Measurements from ENCODE around the gene SOCS6. TPM values are rescaled to one million over a fixed set of nuclear protein-coding genes. Genes with fewer than 3 reads are reported as not detected.

SOCS6 gene
- polyA plus RNA-seq, 2 of the 4 experiments (the other 2 are of a cell fraction), result 31.2 to 88.2 TPM

DNA sequence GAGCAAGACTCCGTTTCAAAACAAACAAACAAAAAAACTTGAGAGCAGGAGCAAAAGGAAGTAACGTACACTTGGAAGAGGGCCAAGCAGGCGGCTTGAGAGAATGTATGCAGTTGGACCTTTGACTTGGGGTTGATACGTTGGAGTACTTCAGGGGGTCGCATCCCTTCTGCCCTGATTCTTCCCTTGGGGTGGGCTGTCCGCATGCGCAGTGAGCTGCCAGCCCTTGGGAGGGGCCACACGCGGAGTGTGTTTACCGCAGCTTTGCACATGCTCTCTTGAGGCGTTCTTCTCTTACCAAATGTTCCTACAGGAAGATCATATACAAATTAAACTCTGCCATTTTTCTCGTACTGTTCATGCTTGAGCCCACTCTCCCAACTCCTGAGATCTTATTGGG, 38.1 kb upstream of the SOCS6 start:
- POLR2A ChIA-PET, result no interaction called here
- no peak for ATAC-seq

DNA sequence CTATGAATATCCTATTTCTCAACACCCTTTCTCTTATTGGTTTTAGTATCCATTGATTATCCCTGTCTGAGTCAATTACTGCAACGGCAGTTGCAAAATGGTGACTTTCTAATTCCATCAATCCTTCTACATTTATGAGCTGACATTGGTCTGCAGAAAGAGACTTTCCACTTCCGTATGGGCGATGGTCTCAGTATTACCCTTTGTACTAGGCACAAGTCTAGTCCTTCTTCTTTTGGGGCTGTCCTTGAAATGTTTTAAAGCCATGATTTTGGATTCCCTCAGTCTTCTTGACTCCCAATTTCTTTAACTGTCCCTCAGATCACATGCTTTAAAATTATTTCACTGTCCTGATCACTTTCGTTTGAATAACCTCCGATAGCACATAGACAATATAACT, 32.7 kb upstream of the SOCS6 start:
- TF ChIP-seq, protein P1, sequence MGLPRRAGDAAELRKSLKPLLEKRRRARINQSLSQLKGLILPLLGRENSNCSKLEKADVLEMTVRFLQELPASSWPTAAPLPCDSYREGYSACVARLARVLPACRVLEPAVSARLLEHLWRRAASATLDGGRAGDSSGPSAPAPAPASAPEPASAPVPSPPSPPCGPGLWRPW (IDR thresholded peaks at IDR 0.05), result no peak
- TF ChIP-seq, protein P2, sequence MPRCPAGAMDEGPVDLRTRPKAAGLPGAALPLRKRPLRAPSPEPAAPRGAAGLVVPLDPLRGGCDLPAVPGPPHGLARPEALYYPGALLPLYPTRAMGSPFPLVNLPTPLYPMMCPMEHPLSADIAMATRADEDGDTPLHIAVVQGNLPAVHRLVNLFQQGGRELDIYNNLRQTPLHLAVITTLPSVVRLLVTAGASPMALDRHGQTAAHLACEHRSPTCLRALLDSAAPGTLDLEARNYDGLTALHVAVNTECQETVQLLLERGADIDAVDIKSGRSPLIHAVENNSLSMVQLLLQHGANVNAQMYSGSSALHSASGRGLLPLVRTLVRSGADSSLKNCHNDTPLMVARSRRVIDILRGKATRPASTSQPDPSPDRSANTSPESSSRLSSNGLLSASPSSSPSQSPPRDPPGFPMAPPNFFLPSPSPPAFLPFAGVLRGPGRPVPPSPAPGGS (IDR thresholded peaks at IDR 0.05), result no peak
- TF ChIP-seq, protein P3, sequence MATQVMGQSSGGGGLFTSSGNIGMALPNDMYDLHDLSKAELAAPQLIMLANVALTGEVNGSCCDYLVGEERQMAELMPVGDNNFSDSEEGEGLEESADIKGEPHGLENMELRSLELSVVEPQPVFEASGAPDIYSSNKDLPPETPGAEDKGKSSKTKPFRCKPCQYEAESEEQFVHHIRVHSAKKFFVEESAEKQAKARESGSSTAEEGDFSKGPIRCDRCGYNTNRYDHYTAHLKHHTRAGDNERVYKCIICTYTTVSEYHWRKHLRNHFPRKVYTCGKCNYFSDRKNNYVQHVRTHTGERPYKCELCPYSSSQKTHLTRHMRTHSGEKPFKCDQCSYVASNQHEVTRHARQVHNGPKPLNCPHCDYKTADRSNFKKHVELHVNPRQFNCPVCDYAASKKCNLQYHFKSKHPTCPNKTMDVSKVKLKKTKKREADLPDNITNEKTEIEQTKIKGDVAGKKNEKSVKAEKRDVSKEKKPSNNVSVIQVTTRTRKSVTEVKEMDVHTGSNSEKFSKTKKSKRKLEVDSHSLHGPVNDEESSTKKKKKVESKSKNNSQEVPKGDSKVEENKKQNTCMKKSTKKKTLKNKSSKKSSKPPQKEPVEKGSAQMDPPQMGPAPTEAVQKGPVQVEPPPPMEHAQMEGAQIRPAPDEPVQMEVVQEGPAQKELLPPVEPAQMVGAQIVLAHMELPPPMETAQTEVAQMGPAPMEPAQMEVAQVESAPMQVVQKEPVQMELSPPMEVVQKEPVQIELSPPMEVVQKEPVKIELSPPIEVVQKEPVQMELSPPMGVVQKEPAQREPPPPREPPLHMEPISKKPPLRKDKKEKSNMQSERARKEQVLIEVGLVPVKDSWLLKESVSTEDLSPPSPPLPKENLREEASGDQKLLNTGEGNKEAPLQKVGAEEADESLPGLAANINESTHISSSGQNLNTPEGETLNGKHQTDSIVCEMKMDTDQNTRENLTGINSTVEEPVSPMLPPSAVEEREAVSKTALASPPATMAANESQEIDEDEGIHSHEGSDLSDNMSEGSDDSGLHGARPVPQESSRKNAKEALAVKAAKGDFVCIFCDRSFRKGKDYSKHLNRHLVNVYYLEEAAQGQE (IDR thresholded peaks at IDR 0.05), result no peak
- TF ChIP-seq ESRRA (IDR thresholded peaks at IDR 0.05; ENCODE audit: borderline replicate concordance, low read length) (no peak), RARB (CRISPR knock-in tag; IDR thresholded peaks at IDR 0.05) (no peak), HEYL (CRISPR knock-in tag; IDR thresholded peaks at IDR 0.05) (no peak), NR3C1 (IDR thresholded peaks at IDR 0.05) (no peak), GATA3 (IDR thresholded peaks at IDR 0.05; ENCODE audit: borderline replicate concordance) (no peak), POLR2A (IDR thresholded peaks at IDR 0.05; ENCODE audit: low read length) (no peak), FOXS1 (CRISPR knock-in tag; IDR thresholded peaks at IDR 0.05) (no peak), HDAC2 (IDR thresholded peaks at IDR 0.05) (no peak), TP53 (CRISPR knock-in tag; IDR thresholded peaks at IDR 0.05) (no peak), POLR2AphosphoS2 (conservative IDR thresholded peaks at IDR 0.05; ENCODE audit: low read length) (no peak), EHMT2 (IDR thresholded peaks at IDR 0.05; ENCODE audit: low read depth) (no peak)
- TF ChIP-seq, protein P4, sequence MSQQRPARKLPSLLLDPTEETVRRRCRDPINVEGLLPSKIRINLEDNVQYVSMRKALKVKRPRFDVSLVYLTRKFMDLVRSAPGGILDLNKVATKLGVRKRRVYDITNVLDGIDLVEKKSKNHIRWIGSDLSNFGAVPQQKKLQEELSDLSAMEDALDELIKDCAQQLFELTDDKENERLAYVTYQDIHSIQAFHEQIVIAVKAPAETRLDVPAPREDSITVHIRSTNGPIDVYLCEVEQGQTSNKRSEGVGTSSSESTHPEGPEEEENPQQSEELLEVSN (IDR thresholded peaks at IDR 0.05; ENCODE audit: borderline replicate concordance, low read depth), result no peak
- POLR2A ChIA-PET, result no interaction called here
- no peak overlapping the region for H3K4me2 ChIP-seq
- DNase-seq (ENCODE audit: low read depth in 1 of 2, low spot score in 1 of 2), result no peak
- FAIRE-seq, result no peak
- 77% methylated on average over 5 of the region's 5 CpGs for WGBS (ENCODE audit: missing lambda C conversion rate)
- H3K4me3 ChIP-seq, result no peak overlapping the region
- peaks cover 6% of the 10 kb centered on the region; the same call in 1 of the 3 replicates for H3K4me1 ChIP-seq
- no peaks in the 10 kb centered on the region for H3K9me3 ChIP-seq
- ATAC-seq, result no peak
- CTCF ChIA-PET, result interaction anchor here (1.1 kb wide), 1 partner anchor 16 kb away, joined by 3 read pairs; no protein-coding TSS in a partner anchor
- H3K27ac ChIP-seq, result no peak overlapping the region

More for the DNA sequence above, 38.1 kb upstream of the SOCS6 start:
- Histone ChIP-seq H3K4me2 (no peak overlapping the region), H3K9me3 (no peaks in the 10 kb centered on the region), H3K4me3 (no peak overlapping the region), H3K27ac (0 out of 6 replicates have a peak overlapping the region, but pooled peaks of 1 of the 2 experiments have one; percentile 9), H3K4me1 (peaks cover 18% of the 10 kb centered on the region)
- no peak for FAIRE-seq
- WGBS (ENCODE audit: missing lambda C conversion rate), result 82% methylated on average over 12 of the region's 12 CpGs
- DNase-seq (ENCODE audit: low read depth in 1 of 2, low spot score in 1 of 2), result no peak
- no peak for TF ChIP-seq CHD2 (IDR thresholded peaks at IDR 0.05; ENCODE audit: low read length, partially characterized antibody)
- no peak for TF ChIP-seq SMC3 (IDR thresholded peaks at IDR 0.05)
- CTCF ChIA-PET, result no interaction called here

DNA sequence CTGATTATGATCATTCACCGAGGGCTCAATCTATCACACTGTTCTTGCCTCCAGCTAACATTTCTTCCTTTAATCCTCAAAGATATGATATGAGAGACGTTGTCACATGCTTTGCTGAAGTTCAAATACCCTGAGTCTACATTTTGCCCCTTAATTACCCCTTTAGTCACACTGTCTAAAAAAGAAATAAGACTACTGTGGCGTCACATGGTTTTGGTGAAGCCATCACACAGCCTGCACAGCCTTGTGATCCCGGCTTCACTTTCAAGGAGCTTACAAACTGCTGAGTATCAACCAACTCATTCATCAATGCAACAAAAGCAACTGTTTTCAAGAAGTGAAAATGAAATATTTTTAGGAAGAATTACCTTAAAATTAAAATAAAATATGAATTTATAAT, 31.9 kb upstream of the SOCS6 start:
- no peak for TF ChIP-seq EP300 (IDR thresholded peaks at IDR 0.05)
- TF ChIP-seq KDM5A (IDR thresholded peaks at IDR 0.05), result no peak
- no peak for TF ChIP-seq NPAS2 (CRISPR knock-in tag; IDR thresholded peaks at IDR 0.05; ENCODE audit: borderline replicate concordance)
- no peak for TF ChIP-seq NFE2L2 (conservative IDR thresholded peaks at IDR 0.05; ENCODE audit: low read length)
- no peak for TF ChIP-seq SMC3 (IDR thresholded peaks at IDR 0.05)
- TF ChIP-seq, protein P5, sequence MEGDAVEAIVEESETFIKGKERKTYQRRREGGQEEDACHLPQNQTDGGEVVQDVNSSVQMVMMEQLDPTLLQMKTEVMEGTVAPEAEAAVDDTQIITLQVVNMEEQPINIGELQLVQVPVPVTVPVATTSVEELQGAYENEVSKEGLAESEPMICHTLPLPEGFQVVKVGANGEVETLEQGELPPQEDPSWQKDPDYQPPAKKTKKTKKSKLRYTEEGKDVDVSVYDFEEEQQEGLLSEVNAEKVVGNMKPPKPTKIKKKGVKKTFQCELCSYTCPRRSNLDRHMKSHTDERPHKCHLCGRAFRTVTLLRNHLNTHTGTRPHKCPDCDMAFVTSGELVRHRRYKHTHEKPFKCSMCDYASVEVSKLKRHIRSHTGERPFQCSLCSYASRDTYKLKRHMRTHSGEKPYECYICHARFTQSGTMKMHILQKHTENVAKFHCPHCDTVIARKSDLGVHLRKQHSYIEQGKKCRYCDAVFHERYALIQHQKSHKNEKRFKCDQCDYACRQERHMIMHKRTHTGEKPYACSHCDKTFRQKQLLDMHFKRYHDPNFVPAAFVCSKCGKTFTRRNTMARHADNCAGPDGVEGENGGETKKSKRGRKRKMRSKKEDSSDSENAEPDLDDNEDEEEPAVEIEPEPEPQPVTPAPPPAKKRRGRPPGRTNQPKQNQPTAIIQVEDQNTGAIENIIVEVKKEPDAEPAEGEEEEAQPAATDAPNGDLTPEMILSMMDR (IDR thresholded peaks at IDR 0.05), result no peak
- no peak for TF ChIP-seq RNF2 (IDR thresholded peaks at IDR 0.05; ENCODE audit: borderline replicate concordance, low read depth)
- TF ChIP-seq ZFP36 (IDR thresholded peaks at IDR 0.05; ENCODE audit: borderline replicate concordance, partially characterized antibody), result no peak
- no peak for TF ChIP-seq EHMT2 (IDR thresholded peaks at IDR 0.05; ENCODE audit: low read depth)
- no peak for TF ChIP-seq JUNB (IDR thresholded peaks at IDR 0.05)
- no peak for TF ChIP-seq CHD4 (IDR thresholded peaks at IDR 0.05; ENCODE audit: borderline replicate concordance)
- TF ChIP-seq CHD2 (IDR thresholded peaks at IDR 0.05; ENCODE audit: low read length, partially characterized antibody), result no peak
- TF ChIP-seq ZSCAN20 (CRISPR knock-in tag; IDR thresholded peaks at IDR 0.05), result no peak
- no peak for TF ChIP-seq ZC3H11A (IDR thresholded peaks at IDR 0.05)
- no peak for TF ChIP-seq HEYL (CRISPR knock-in tag; IDR thresholded peaks at IDR 0.05)
- CTCF ChIA-PET, result interaction anchor here (1.1 kb wide), 1 partner anchor 16 kb away, joined by 3 read pairs; no protein-coding TSS in a partner anchor
- H3K4me3 ChIP-seq, result no peak overlapping the region
- 73% methylated on average over 4 of the region's 4 CpGs for WGBS (ENCODE audit: missing lambda C conversion rate)
- no peak for DNase-seq (ENCODE audit: low read depth in 1 of 2, low spot score in 1 of 2)
- no peak for FAIRE-seq
- H3K4me1 ChIP-seq, result peaks cover 6% of the 10 kb centered on the region; the same call in 1 of the 3 replicates
- H3K9me3 ChIP-seq, result no peaks in the 10 kb centered on the region
- no peak overlapping the region for H3K4me2 ChIP-seq
- no peak overlapping the region for H3K27ac ChIP-seq
- no peak for ATAC-seq
- POLR2A ChIA-PET, result no interaction called here

All from A549 (cell line).